ENCODE results near the gene SUN5.

DNA sequence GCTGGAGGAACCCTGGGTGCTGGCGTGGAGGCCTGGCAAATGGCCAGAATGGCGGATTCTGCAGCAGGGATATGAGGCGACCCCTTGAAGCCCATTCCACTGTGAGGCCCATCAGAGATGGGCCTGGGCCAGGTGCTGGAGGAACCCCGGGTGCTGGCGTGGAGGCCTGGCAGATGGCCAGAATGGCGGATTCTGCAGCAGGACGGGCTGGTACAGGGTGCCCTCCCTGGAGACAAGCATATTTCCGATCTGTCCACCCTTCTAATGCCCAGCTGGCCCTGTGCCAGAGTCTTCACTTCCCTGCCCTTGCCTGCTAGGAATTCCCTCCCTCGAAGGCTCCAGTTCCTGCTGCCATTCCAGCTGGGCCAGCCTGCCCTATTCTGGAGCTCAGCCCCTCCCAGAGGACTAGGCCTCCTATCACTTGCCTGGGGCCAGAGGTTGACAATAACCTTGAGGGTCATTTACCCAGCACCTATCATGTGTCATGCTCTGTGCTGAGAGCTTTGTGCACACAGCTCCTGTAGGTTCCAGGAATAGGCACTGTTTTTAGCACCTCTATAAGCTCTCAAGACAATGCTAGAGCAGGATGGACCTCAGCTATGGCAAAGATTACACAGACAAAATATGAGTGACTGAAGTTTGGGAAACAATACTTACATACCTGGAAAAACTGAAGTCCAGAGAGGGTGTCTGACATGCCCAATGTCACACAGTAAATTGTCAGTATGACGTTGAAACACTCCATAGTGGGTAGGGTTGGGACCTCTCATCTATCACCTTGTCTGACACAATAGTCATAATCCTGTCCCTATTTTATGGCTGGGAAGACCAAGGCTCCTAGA is 21.4 kb downstream of the SUN5 start:
- TF ChIP-seq, protein P1, sequence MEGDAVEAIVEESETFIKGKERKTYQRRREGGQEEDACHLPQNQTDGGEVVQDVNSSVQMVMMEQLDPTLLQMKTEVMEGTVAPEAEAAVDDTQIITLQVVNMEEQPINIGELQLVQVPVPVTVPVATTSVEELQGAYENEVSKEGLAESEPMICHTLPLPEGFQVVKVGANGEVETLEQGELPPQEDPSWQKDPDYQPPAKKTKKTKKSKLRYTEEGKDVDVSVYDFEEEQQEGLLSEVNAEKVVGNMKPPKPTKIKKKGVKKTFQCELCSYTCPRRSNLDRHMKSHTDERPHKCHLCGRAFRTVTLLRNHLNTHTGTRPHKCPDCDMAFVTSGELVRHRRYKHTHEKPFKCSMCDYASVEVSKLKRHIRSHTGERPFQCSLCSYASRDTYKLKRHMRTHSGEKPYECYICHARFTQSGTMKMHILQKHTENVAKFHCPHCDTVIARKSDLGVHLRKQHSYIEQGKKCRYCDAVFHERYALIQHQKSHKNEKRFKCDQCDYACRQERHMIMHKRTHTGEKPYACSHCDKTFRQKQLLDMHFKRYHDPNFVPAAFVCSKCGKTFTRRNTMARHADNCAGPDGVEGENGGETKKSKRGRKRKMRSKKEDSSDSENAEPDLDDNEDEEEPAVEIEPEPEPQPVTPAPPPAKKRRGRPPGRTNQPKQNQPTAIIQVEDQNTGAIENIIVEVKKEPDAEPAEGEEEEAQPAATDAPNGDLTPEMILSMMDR (IDR thresholded peaks at IDR 0.05; ENCODE audit: control extremely low read depth in 1 of 3, insufficient read depth in 1 of 3, low read depth in 1 of 3, low read length in 3 of 3), result no peak
- no peak for TF ChIP-seq FOSL1 (IDR thresholded peaks at IDR 0.05; ENCODE audit: insufficient read depth, low read depth, low read length)
- no peak for TF ChIP-seq POLR2A (IDR thresholded peaks at IDR 0.05; ENCODE audit: control extremely low read depth in 1 of 2, low read depth in 2 of 2, low read length in 2 of 2)
- no peak for TF ChIP-seq EGR1 (IDR thresholded peaks at IDR 0.05; ENCODE audit: borderline replicate concordance, low read depth, low read length)
- no peak for TF ChIP-seq SIRT6 (IDR thresholded peaks at IDR 0.05; ENCODE audit: low read length)
- no peak for TF ChIP-seq JUND (IDR thresholded peaks at IDR 0.05; ENCODE audit: low read length)
